Measurements from ENCODE around the gene CFAP119.

- TF ChIP-seq CTCF (conservative IDR thresholded peaks at IDR 0.05; ENCODE audit: low read depth, low read length) = no peak
- TF ChIP-seq EZH2 (IDR thresholded peaks at IDR 0.05; ENCODE audit: low read length, unreplicated experiment) = no peak
- TF ChIP-seq EZH2phosphoT487 (IDR thresholded peaks at IDR 0.05; ENCODE audit: borderline replicate concordance, low read length) = no peak
These were observed 16.8 kb upstream of the CFAP119 start for GRCh38 chr16:30778549-30779244.
